ENCODE results near the gene AXDND1. TPM values are rescaled to one million over a fixed set of nuclear protein-coding genes. Genes with fewer than 3 reads are reported as not detected.
"Not testable (repeated sequence)": the region's sequence is repeated elsewhere in the genome, so short reads cannot be mapped to it uniquely, and the experiment has no call there.

AXDND1 gene
- total and polyA plus RNA-seq, 2 experiments from 2014 or later = not detected

DNA sequence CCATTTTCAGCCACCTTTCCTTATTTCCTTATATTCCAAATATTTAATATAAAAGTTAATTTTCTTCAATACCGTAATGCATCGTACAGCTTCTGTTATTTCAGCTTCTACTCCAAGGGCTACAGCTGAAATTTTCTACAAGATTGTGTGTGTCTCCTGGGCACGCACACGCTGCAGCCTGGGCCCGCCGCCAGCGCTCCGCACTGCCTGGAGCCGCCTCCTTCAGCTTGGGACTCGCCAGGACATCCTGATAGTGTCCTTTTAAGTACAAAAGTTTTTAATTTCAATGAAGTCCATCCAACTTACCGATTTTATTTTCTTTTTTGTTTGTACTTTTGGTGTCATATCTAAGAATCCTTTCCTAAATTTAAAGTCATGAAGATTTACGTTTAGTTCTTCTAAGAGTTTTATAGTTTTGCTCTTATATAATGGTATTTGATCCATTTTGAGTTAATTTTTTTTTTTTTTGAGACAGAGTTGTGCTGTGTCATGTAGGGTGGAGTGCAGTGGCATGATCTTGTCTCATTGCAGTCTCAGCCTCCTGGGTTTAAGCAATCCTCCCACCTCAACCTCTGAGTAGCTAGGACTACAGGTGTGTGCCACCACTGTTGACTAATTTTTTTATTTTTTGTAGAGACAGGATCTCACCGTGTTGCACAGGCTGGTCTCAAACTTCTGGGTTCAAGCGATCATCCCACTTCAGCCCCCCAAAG lies 82.8 kb downstream of the AXDND1 start:
- Histone ChIP-seq H3K36me3 (ENCODE audit: low read depth) (no peaks in the 10 kb centered on the region), H3K9me3 (ENCODE audit: low read depth) (no peaks in the 10 kb centered on the region), H3F3A (ENCODE audit: insufficient read depth) (no peaks in the 10 kb centered on the region), H3K4me2 (ENCODE audit: unreplicated experiment) (no peak overlapping the region), H4K20me1 (ENCODE audit: insufficient read depth) (no peaks in the 10 kb centered on the region), H3K27me3 (replicated peaks; ENCODE audit: insufficient read depth) (no peaks in the 10 kb centered on the region), H3K9me2 (ENCODE audit: insufficient read depth) (no peaks in the 10 kb centered on the region), H3K79me2 (ENCODE audit: insufficient read depth) (no peaks in the 10 kb centered on the region), H3K27ac (no peak overlapping the region), H3K9ac (no peak overlapping the region), H2AFZ (no peak overlapping the region), H3K4me3 (no peak overlapping the region), H3K4me1 (ENCODE audit: insufficient read depth) (no peaks in the 10 kb centered on the region)
- no peak for DNase-seq
- in situ Hi-C loops (cut with MboI) = no loop called here
- WGBS, 2 experiments (ENCODE audit: low coverage in 1 of 2, low lambda C conversion rate in 2 of 2, missing lambda C conversion rate in 2 of 2) = 58 to 62% methylated on average over 14 of the region's 14 CpGs
- TF ChIP-seq EZH2 (IDR thresholded peaks at IDR 0.05; ENCODE audit: insufficient read depth, poor library complexity, severe bottlenecking) (no peak), EZH2phosphoT487 (IDR thresholded peaks at IDR 0.05; ENCODE audit: insufficient read depth, low read depth) (no peak)

DNA sequence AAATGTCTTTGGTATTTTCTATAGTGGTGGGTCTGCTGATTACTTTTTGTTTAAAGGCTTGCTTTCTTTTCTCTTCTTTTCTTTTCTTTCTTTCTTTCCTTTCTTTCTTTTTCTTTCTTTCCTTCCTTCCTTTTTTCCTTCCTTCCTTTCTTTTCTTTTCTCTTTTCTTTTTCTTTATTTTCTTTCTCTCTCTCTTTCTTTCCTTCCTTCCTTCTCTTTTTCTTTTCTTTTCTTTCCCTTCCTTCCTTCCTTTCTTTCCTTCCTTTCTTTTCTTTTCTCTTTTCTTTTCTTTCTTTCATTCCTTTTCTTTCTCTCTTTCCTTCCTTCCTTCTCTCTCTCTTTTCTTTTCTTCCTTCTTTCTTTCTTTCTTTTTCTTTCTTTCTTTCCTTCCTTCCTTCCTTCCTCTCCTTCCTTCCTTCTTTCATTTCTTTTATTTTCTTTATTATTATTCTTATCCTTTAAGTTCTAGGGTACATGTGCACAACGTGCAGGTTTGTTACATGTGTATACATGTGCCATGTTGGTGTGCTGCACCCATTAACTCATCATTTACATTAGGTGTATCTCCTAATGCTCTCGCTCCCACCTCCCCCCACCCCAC lies 93.9 kb downstream of the AXDND1 start:
- H3K4me1 ChIP-seq (ENCODE audit: insufficient read depth); in situ Hi-C loops (cut with MboI); H3K79me2 ChIP-seq (ENCODE audit: insufficient read depth); H3K27me3 ChIP-seq (replicated peaks; ENCODE audit: insufficient read depth); H4K20me1 ChIP-seq (ENCODE audit: insufficient read depth); H2AFZ ChIP-seq; H3K36me3 ChIP-seq (ENCODE audit: low read depth); H3K4me3 ChIP-seq; H3K4me2 ChIP-seq (ENCODE audit: unreplicated experiment); DNase-seq; H3K27ac ChIP-seq; H3K9ac ChIP-seq; H3K9me2 ChIP-seq (ENCODE audit: insufficient read depth); H3K9me3 ChIP-seq (ENCODE audit: low read depth); H3F3A ChIP-seq (ENCODE audit: insufficient read depth): not testable (repeated sequence)
- WGBS, 2 experiments (ENCODE audit: low coverage in 1 of 2, low lambda C conversion rate in 2 of 2, missing lambda C conversion rate in 2 of 2) = 25 to 37% methylated on average over 2 of the region's 2 CpGs

DNA sequence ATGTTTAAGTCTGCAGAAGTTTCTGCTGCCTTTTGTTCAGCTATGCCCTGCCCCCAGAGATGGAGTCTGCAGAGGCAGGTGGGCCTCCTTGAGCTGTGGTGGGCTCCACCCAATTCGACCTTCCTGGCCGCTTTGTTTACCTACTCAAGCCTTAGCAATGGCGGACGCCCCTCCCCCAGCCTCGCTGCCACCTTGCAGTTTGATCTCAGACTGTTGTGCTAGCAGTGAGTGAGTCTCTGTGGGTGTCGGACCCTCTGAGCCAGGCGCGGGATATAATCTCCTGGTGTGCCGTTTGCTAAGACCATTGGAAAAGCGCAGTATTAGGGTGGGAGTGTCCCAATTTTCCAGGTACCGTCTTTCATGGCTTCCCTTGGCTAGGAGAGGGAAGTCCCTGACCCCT lies 99.9 kb downstream of the AXDND1 start:
- H3K9me3 ChIP-seq (ENCODE audit: low read depth); H3K9ac ChIP-seq; H3K4me1 ChIP-seq (ENCODE audit: insufficient read depth); in situ Hi-C loops (cut with MboI); H3F3A ChIP-seq (ENCODE audit: insufficient read depth); H2AFZ ChIP-seq; H4K20me1 ChIP-seq (ENCODE audit: insufficient read depth); H3K9me2 ChIP-seq (ENCODE audit: insufficient read depth); H3K27ac ChIP-seq; H3K4me2 ChIP-seq (ENCODE audit: unreplicated experiment); H3K79me2 ChIP-seq (ENCODE audit: insufficient read depth); H3K4me3 ChIP-seq; H3K36me3 ChIP-seq (ENCODE audit: low read depth); DNase-seq; H3K27me3 ChIP-seq (replicated peaks; ENCODE audit: insufficient read depth): not testable (repeated sequence)
- WGBS, 2 experiments (ENCODE audit: low coverage in 1 of 2, low lambda C conversion rate in 2 of 2, missing lambda C conversion rate in 2 of 2) = 52 to 56% methylated on average over 11 of the region's 11 CpGs

DNA sequence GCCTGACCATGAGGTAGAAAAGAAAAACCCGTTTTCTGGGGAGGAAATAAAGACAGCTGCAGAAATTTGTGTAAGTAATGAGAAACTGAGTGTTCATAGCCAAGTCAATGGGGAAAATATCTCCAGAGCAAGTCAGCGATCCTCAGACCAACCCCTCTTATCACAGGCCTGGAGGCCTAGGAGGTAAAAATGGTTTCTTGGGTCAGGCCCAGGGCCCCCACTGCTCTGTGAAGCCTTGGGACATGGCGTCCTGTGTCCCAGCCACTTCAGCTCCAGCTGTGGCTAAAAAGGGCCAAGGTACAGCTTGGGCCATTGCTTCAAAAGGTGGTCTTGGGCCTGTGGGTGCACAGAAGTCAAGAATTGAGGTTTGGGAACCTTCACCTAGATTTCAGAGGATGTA lies 108.9 kb downstream of the AXDND1 start:
- Histone ChIP-seq H3K9me2 (ENCODE audit: insufficient read depth) (no peaks in the 10 kb centered on the region; the same call in 1 of the 2 replicates), H3K4me1 (ENCODE audit: insufficient read depth) (no peaks in the 10 kb centered on the region), H3K79me2 (ENCODE audit: insufficient read depth) (no peaks in the 10 kb centered on the region), H3K9me3 (ENCODE audit: low read depth) (no peaks in the 10 kb centered on the region), H3K27me3 (replicated peaks; ENCODE audit: insufficient read depth) (no peaks in the 10 kb centered on the region), H3K36me3 (ENCODE audit: low read depth) (no peaks in the 10 kb centered on the region), H3K4me3 (no peak overlapping the region), H3K4me2 (ENCODE audit: unreplicated experiment) (no peak overlapping the region), H4K20me1 (ENCODE audit: insufficient read depth) (no peaks in the 10 kb centered on the region), H3F3A (ENCODE audit: insufficient read depth) (no peaks in the 10 kb centered on the region), H3K9ac (no peak overlapping the region), H2AFZ (no peak overlapping the region), H3K27ac (no peak overlapping the region)
- DNase-seq = no peak
- no peak for TF ChIP-seq EZH2 (IDR thresholded peaks at IDR 0.05; ENCODE audit: insufficient read depth, poor library complexity, severe bottlenecking)
- TF ChIP-seq EZH2phosphoT487 (IDR thresholded peaks at IDR 0.05; ENCODE audit: insufficient read depth, low read depth) = no peak
- WGBS, 2 experiments (ENCODE audit: low coverage in 1 of 2, low lambda C conversion rate in 2 of 2, missing lambda C conversion rate in 2 of 2) = 16 to 20% methylated on average over 3 of the region's 3 CpGs
- in situ Hi-C loops (cut with MboI) = no loop called here

DNA sequence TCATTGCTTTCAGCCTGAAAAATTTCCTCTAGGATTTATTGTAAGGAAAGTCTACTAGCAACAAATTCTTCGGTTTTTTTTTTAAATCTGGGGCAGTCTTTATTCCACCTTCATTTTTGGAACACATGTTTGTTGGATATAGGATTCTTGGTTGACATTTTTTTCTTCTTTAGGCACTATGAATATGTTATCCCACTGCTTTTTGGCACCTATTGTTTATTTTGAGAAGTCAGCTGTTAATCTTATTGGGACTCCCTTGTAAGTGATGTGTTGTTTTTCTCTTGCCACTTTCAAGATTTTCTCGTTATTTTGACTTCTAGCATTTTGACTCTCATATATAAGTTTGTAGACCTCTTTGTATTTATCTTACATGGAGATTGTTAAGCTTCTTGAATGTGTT lies 110.7 kb downstream of the AXDND1 start:
- TF ChIP-seq EZH2 (IDR thresholded peaks at IDR 0.05; ENCODE audit: insufficient read depth, poor library complexity, severe bottlenecking) (no peak), EZH2phosphoT487 (IDR thresholded peaks at IDR 0.05; ENCODE audit: insufficient read depth, low read depth) (no peak)
- 3 to 6% methylated on average over 2 of the region's 2 CpGs for WGBS, 2 experiments (ENCODE audit: low coverage in 1 of 2, low lambda C conversion rate in 2 of 2, missing lambda C conversion rate in 2 of 2)

More for the DNA sequence above, 110.7 kb downstream of the AXDND1 start:
- no peak overlapping the region for H3K4me2 ChIP-seq (ENCODE audit: unreplicated experiment)
- in situ Hi-C loops (cut with MboI) = no loop called here
- no peak overlapping the region for H3K4me3 ChIP-seq
- no peak overlapping the region for H3K27ac ChIP-seq
- no peaks in the 10 kb centered on the region for H3K9me2 ChIP-seq (ENCODE audit: insufficient read depth)
- no peaks in the 10 kb centered on the region for H3K79me2 ChIP-seq (ENCODE audit: insufficient read depth)
- no peak overlapping the region for H2AFZ ChIP-seq
- DNase-seq = no peak
- H3K9ac ChIP-seq = no peak overlapping the region
- no peaks in the 10 kb centered on the region for H3F3A ChIP-seq (ENCODE audit: insufficient read depth)
- no peaks in the 10 kb centered on the region for H3K27me3 ChIP-seq (replicated peaks; ENCODE audit: insufficient read depth)
- H3K36me3 ChIP-seq (ENCODE audit: low read depth) = no peaks in the 10 kb centered on the region
- H4K20me1 ChIP-seq (ENCODE audit: insufficient read depth) = no peaks in the 10 kb centered on the region
- H3K4me1 ChIP-seq (ENCODE audit: insufficient read depth) = no peaks in the 10 kb centered on the region
- H3K9me3 ChIP-seq (ENCODE audit: low read depth) = no peaks in the 10 kb centered on the region

All from GM23248 (cell line).